ENCODE results near the gene MINDY4.

Gene MINDY4

GRCh38 chr7:30858576-30858975, 87.4 kb downstream of the MINDY4 start:
- no peak for DNase-seq

- no peak for DNase-seq
Measured at GRCh38 chr7:30859202-30859939, 88.2 kb downstream of the MINDY4 start.

- DNase-seq: no peak
Measured at GRCh38 chr7:30859940-30860496, 88.8 kb downstream of the MINDY4 start.

- DNase-seq: no peak
Measured at GRCh38 chr7:30861612-30862011, 90.4 kb downstream of the MINDY4 start.

- no peak for DNase-seq
Measured at GRCh38 chr7:30862995-30863705, 91.9 kb downstream of the MINDY4 start.

- no peak for DNase-seq
Measured at GRCh38 chr7:30863706-30864035, 92.5 kb downstream of the MINDY4 start.

- DNase-seq: no peak
Measured at GRCh38 chr7:30864101-30864500, 92.9 kb downstream of the MINDY4 start.

- no peak for DNase-seq
Measured at GRCh38 chr7:30865076-30865475, 93.9 kb downstream of the MINDY4 start.

GRCh38 chr7:30865821-30866220, 94.6 kb downstream of the MINDY4 start:
- no peak for DNase-seq

- DNase-seq: no peak
Measured at GRCh38 chr7:30866939-30867338, 95.7 kb downstream of the MINDY4 start.

- DNase-seq: no peak
Measured at GRCh38 chr7:30867483-30867882, 96.3 kb downstream of the MINDY4 start.

- DNase-seq: no peak
Measured at GRCh38 chr7:30869794-30870611, 98.8 kb downstream of the MINDY4 start.

- no peak for DNase-seq
Measured at GRCh38 chr7:30870821-30871518, 99.8 kb downstream of the MINDY4 start.

GRCh38 chr7:30871655-30872054, 100.4 kb downstream of the MINDY4 start:
- DNase-seq: no peak

GRCh38 chr7:30873207-30873606, 102.0 kb downstream of the MINDY4 start:
- DNase-seq: no peak

- no peak for DNase-seq
Measured at GRCh38 chr7:30873656-30874055, 102.4 kb downstream of the MINDY4 start.

- DNase-seq: no peak
Measured at GRCh38 chr7:30874656-30875302, 103.6 kb downstream of the MINDY4 start.

- no peak for DNase-seq
Measured at GRCh38 chr7:30877015-30877769, 106.0 kb downstream of the MINDY4 start.

- DNase-seq: no peak
Measured at GRCh38 chr7:30877993-30878392, 106.8 kb downstream of the MINDY4 start.

GRCh38 chr7:30879139-30880124, 108.2 kb downstream of the MINDY4 start:
- DNase-seq: no peak

All from NCI-H82 (cell line).